ENCODE measurements around the gene POLD1.
"Not testable (repeated sequence)": the region's sequence is repeated elsewhere in the genome, so short reads cannot be mapped to it uniquely, and the experiment has no call there.

The POLD1 gene

GRCh38 chr19:50383852-50384684 is at the start of gene POLD1:
Gene POLD1, plus strand, starts transcription at chr19:50384347. Its CDS starts 14,505 bp downstream, at chr19:50398852.
- peak; percentile 88 to 90 for DNase-seq

GRCh38 chr19:50334741-50335421 is 49.3 kb upstream of the POLD1 start:
- no peak for DNase-seq

- not testable (repeated sequence) for DNase-seq
Observed at GRCh38 chr19:50337031-50337430, 47.1 kb upstream of the POLD1 start.

GRCh38 chr19:50340331-50340730 is 43.8 kb upstream of the POLD1 start:
- DNase-seq = no peak

GRCh38 chr19:50341091-50341564 is 43.0 kb upstream of the POLD1 start:
- DNase-seq = no peak

- DNase-seq = peak in 1 of 2 donors; percentile 22
Observed at GRCh38 chr19:50344661-50345318, 39.4 kb upstream of the POLD1 start.

GRCh38 chr19:50347089-50347581 is 37.0 kb upstream of the POLD1 start:
- DNase-seq = not testable (repeated sequence)

GRCh38 chr19:50349277-50350057 is 34.7 kb upstream of the POLD1 start:
- no peak for DNase-seq

GRCh38 chr19:50352242-50352641 is 31.9 kb upstream of the POLD1 start:
- no peak for DNase-seq

- not testable (repeated sequence) for DNase-seq
Observed at GRCh38 chr19:50353487-50353880, 30.7 kb upstream of the POLD1 start.

- no peak for DNase-seq
Observed at GRCh38 chr19:50356691-50357177, 27.4 kb upstream of the POLD1 start.

- peak; percentile 72 for DNase-seq
Observed at GRCh38 chr19:50357178-50358100, 26.7 kb upstream of the POLD1 start.

GRCh38 chr19:50358483-50359327 is 25.4 kb upstream of the POLD1 start:
- peak; percentile 16 to 50 for DNase-seq

- DNase-seq = no peak
Observed at GRCh38 chr19:50359328-50359818, 24.8 kb upstream of the POLD1 start.

- no peak for DNase-seq
Observed at GRCh38 chr19:50361290-50362029, 22.7 kb upstream of the POLD1 start.

- DNase-seq = no peak
Observed at GRCh38 chr19:50362030-50362412, 22.1 kb upstream of the POLD1 start.

- DNase-seq = no peak
Observed at GRCh38 chr19:50362656-50363424, 21.3 kb upstream of the POLD1 start.
